WTC11 (cell line): ENCODE measurements around the gene CPSF3. TPM values are rescaled to one million over a fixed set of nuclear protein-coding genes. Genes with fewer than 3 reads are reported as not detected.

Experiments used
- ATAC-seq: fragments of 200-7000 bp; cut with Tn5 transposase; 2 replicates; pipeline ENCODE4 v1.10.0; 2021; ENCODE audit warnings: mild to moderate bottlenecking, moderate library complexity
- CTCF ChIA-PET: fragments of 300-600 bp; sonication (Branson Sonifier 250); formaldehyde crosslinking; loops from one replicate; lab custom pipeline; 2021; ENCODE audit warnings: antibody characterized with exemption; lab: Charles Lee
- POLR2A ChIA-PET: fragments of 350-600 bp; sonication (Branson Sonifier 250); formaldehyde crosslinking; loops from one replicate; lab custom pipeline; 2021; ENCODE audit warnings: antibody characterized with exemption; lab: Charles Lee
- DNase-seq: peaks from one replicate; pipeline ENCODE4 v3.0.0; 2021; ENCODE audit warnings: low spot score
- H3K27ac Mint-ChIP-seq: 2 replicates; pipeline ENCODE4 v1.8.0; 2021; ENCODE audit warnings: mixed read lengths
- H3K27me3 Mint-ChIP-seq: 2 replicates; pipeline ENCODE4 v1.8.0; 2021; ENCODE audit warnings: low read depth, mild to moderate bottlenecking, moderate library complexity, mixed read lengths
- H3K36me3 Mint-ChIP-seq: 2 replicates; pipeline ENCODE4 v1.8.0; 2021; ENCODE audit warnings: mixed read lengths
- H3K4me1 Mint-ChIP-seq: 2 replicates; pipeline ENCODE4 v1.8.0; 2022; ENCODE audit warnings: mixed read lengths
- H3K4me3 Mint-ChIP-seq: 2 replicates; pipeline ENCODE4 v1.8.0; 2021; ENCODE audit warnings: mild to moderate bottlenecking, moderate library complexity, mixed read lengths
- H3K9me3 Mint-ChIP-seq: 2 replicates; pipeline ENCODE4 v1.8.0; 2021; ENCODE audit warnings: mixed read lengths
- ELF4 ChIP-seq: sonication (generic); formaldehyde crosslinking; IDR thresholded peaks from 2 replicates; pipeline ENCODE4 v1.8.1; 2022; ENCODE audit warnings: low read depth, mild to moderate bottlenecking, moderate library complexity, missing genetic modification reagents
- ESRRA ChIP-seq: sonication (generic); formaldehyde crosslinking; IDR thresholded peaks from 2 replicates; pipeline ENCODE4 v1.8.1; 2022; ENCODE audit warnings: mild to moderate bottlenecking, missing genetic modification reagents, borderline replicate concordance
- FOXJ3 ChIP-seq: sonication (generic); formaldehyde crosslinking; IDR thresholded peaks from 2 replicates; pipeline ENCODE4 v1.9.0; 2021; ENCODE audit warnings: missing genetic modification reagents, mild to moderate bottlenecking, borderline replicate concordance
- PRRX2 ChIP-seq: fragments of 250-450 bp; sonication (Bioruptor Pico); IDR thresholded peaks from 2 replicates; pipeline ENCODE4 v1.8.0; 2021; ENCODE audit warnings: mild to moderate bottlenecking
- SMAD3 ChIP-seq: sonication (generic); formaldehyde crosslinking; IDR thresholded peaks from 2 replicates; pipeline ENCODE4 v1.8.0; 2022; ENCODE audit warnings: missing genetic modification reagents, mild to moderate bottlenecking, borderline replicate concordance
- SMAD4 ChIP-seq: sonication (generic); formaldehyde crosslinking; IDR thresholded peaks from 2 replicates; pipeline ENCODE4 v1.8.0; 2022; ENCODE audit warnings: mild to moderate bottlenecking, missing genetic modification reagents
- TEAD4 ChIP-seq: sonication (generic); formaldehyde crosslinking; IDR thresholded peaks from 2 replicates; pipeline ENCODE4 v1.8.0; 2022; ENCODE audit warnings: mild to moderate bottlenecking, missing genetic modification reagents
- total RNA-seq: library from RNA; stranded (reverse); gene quantifications from 3 replicates; pipeline ENCODE4 v1.2.3, GENCODE V29; 2021
- TF ChIP-seq, protein P1 (sequence below): sonication (generic); formaldehyde crosslinking; IDR thresholded peaks from 2 replicates; pipeline ENCODE4 v1.8.0; 2022; ENCODE audit warnings: missing genetic modification reagents
- TF ChIP-seq, protein P2 (sequence below): sonication (generic); formaldehyde crosslinking; IDR thresholded peaks from 2 replicates; pipeline ENCODE4 v1.8.1; 2022; ENCODE audit warnings: missing genetic modification reagents, borderline replicate concordance
- TF ChIP-seq, protein P3 (sequence below): sonication (generic); formaldehyde crosslinking; IDR thresholded peaks from 2 replicates; pipeline ENCODE4 v1.8.1; 2023; ENCODE audit warnings: mild to moderate bottlenecking, moderate library complexity, missing genetic modification reagents
- TF ChIP-seq, protein P4 (sequence below): sonication (generic); formaldehyde crosslinking; IDR thresholded peaks from 2 replicates; pipeline ENCODE4 v1.8.1; 2023; ENCODE audit warnings: mild to moderate bottlenecking, missing genetic modification reagents, borderline replicate concordance
- TF ChIP-seq, protein P5 (sequence below): fragments of 250-450 bp; sonication (Bioruptor Pico); IDR thresholded peaks from 2 replicates; pipeline ENCODE4 v1.9.0; 2021; ENCODE audit warnings: mild to moderate bottlenecking, borderline replicate concordance
- TF ChIP-seq, protein P6 (sequence below): sonication (generic); formaldehyde crosslinking; IDR thresholded peaks from 2 replicates; pipeline ENCODE4 v1.8.1; 2022; ENCODE audit warnings: mild to moderate bottlenecking, moderate library complexity, missing genetic modification reagents

CPSF3 gene
- total RNA-seq, 1 experiment from 2014 or later = 88.4 TPM

DNA sequence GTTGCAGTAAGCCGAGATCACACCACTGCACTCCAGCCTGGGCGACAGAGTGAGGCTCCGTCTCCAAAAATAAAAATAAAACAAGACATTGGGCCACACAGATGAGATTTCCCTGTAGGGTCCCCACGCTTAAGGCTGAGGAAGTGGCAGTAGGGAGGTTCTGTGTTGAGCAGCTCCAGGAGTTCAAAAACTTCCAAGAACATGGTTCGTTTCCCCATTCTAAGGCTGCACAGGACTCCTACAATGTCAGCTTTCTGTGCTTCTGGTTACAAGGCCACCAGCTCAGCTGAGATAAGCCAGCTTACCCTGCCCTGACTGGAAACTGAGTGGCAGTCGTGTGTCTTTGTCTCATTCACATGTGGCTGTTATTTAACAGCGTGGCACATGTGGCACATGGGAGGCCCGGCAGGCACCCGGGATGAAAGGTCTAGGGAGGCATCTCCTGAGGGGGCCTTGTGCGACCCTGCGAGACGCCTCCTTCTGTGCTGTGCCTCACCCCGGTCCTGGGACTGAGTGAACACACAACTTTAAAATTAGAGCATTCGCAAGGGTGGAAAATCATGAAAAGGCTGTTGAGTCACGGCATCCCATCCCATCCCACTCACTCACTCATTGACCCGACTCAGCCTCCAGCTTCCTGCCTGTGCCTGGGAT lies 7.8 kb upstream of the CPSF3 start (continued):
- TF ChIP-seq, protein P1, sequence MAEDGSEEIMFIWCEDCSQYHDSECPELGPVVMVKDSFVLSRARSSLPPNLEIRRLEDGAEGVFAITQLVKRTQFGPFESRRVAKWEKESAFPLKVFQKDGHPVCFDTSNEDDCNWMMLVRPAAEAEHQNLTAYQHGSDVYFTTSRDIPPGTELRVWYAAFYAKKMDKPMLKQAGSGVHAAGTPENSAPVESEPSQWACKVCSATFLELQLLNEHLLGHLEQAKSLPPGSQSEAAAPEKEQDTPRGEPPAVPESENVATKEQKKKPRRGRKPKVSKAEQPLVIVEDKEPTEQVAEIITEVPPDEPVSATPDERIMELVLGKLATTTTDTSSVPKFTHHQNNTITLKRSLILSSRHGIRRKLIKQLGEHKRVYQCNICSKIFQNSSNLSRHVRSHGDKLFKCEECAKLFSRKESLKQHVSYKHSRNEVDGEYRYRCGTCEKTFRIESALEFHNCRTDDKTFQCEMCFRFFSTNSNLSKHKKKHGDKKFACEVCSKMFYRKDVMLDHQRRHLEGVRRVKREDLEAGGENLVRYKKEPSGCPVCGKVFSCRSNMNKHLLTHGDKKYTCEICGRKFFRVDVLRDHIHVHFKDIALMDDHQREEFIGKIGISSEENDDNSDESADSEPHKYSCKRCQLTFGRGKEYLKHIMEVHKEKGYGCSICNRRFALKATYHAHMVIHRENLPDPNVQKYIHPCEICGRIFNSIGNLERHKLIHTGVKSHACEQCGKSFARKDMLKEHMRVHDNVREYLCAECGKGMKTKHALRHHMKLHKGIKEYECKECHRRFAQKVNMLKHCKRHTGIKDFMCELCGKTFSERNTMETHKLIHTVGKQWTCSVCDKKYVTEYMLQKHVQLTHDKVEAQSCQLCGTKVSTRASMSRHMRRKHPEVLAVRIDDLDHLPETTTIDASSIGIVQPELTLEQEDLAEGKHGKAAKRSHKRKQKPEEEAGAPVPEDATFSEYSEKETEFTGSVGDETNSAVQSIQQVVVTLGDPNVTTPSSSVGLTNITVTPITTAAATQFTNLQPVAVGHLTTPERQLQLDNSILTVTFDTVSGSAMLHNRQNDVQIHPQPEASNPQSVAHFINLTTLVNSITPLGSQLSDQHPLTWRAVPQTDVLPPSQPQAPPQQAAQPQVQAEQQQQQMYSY (CRISPR knock-in tag) = no peak
- TF ChIP-seq, protein P2, sequence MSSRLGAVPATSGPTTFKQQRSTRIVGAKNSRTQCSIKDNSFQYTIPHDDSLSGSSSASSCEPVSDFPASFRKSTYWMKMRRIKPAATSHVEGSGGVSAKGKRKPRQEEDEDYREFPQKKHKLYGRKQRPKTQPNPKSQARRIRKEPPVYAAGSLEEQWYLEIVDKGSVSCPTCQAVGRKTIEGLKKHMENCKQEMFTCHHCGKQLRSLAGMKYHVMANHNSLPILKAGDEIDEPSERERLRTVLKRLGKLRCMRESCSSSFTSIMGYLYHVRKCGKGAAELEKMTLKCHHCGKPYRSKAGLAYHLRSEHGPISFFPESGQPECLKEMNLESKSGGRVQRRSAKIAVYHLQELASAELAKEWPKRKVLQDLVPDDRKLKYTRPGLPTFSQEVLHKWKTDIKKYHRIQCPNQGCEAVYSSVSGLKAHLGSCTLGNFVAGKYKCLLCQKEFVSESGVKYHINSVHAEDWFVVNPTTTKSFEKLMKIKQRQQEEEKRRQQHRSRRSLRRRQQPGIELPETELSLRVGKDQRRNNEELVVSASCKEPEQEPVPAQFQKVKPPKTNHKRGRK = no peak
- no peak for TF ChIP-seq TEAD4 (CRISPR knock-in tag)
- TF ChIP-seq, protein P3, sequence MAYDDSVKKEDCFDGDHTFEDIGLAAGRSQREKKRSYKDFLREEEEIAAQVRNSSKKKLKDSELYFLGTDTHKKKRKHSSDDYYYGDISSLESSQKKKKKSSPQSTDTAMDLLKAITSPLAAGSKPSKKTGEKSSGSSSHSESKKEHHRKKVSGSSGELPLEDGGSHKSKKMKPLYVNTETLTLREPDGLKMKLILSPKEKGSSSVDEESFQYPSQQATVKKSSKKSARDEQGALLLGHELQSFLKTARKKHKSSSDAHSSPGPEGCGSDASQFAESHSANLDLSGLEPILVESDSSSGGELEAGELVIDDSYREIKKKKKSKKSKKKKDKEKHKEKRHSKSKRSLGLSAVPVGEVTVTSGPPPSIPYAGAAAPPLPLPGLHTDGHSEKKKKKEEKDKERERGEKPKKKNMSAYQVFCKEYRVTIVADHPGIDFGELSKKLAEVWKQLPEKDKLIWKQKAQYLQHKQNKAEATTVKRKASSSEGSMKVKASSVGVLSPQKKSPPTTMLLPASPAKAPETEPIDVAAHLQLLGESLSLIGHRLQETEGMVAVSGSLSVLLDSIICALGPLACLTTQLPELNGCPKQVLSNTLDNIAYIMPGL = no peak

DNA sequence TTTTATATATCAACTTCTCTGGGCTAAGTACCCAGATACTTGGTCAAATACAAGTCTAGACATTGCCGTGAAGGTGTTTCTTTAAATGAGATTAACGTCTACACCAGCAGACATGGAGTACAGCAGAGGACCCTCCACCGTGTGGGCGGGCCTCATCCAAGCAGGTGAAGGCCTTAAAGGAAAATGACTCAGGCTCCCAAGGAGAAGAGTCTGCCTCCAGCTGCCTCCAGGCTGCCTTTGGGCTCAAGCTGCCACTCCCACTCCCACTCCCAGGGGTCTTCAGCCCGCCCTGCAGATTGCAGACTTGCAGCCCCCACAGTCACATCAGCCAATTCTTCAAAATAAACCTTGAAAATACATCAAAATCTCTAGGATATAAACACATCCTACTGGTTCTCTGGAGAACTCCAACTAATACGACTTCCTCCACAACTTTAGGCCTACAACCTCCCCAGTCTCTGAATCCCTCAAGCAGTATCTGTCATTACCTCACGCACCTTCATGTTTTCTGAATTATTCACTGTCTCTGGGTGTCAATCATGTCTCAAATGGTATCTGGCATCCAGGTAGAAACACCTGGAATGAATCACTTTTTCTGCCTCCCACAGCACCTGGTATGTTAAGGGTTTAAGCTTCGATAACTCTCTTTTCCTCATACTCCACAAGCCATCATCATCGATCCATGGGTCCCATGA lies 7.0 kb upstream of the CPSF3 start:
- Mint-ChIP-seq H3K4me3 (no peak overlapping the region), H3K9me3 (no peaks in the 10 kb centered on the region), H3K4me1 (no peaks in the 10 kb centered on the region), H3K36me3 (peaks cover 5% of the 10 kb centered on the region), H3K27me3 (no peaks in the 10 kb centered on the region), H3K27ac (peak overlapping the region; percentile 69)
- ChIA-PET POLR2A (no interaction called here), CTCF (interaction anchor here (1.9 kb wide), 1 partner anchor 273 kb away, joined by 4 read pairs; no protein-coding TSS in a partner anchor)
- ATAC-seq (no peak), DNase-seq (no peak)
- TF ChIP-seq SMAD3 (CRISPR knock-in tag) = no peak
- TF ChIP-seq, protein P2 = no peak
- no peak for TF ChIP-seq FOXJ3 (CRISPR knock-in tag)
- TF ChIP-seq, protein P4, sequence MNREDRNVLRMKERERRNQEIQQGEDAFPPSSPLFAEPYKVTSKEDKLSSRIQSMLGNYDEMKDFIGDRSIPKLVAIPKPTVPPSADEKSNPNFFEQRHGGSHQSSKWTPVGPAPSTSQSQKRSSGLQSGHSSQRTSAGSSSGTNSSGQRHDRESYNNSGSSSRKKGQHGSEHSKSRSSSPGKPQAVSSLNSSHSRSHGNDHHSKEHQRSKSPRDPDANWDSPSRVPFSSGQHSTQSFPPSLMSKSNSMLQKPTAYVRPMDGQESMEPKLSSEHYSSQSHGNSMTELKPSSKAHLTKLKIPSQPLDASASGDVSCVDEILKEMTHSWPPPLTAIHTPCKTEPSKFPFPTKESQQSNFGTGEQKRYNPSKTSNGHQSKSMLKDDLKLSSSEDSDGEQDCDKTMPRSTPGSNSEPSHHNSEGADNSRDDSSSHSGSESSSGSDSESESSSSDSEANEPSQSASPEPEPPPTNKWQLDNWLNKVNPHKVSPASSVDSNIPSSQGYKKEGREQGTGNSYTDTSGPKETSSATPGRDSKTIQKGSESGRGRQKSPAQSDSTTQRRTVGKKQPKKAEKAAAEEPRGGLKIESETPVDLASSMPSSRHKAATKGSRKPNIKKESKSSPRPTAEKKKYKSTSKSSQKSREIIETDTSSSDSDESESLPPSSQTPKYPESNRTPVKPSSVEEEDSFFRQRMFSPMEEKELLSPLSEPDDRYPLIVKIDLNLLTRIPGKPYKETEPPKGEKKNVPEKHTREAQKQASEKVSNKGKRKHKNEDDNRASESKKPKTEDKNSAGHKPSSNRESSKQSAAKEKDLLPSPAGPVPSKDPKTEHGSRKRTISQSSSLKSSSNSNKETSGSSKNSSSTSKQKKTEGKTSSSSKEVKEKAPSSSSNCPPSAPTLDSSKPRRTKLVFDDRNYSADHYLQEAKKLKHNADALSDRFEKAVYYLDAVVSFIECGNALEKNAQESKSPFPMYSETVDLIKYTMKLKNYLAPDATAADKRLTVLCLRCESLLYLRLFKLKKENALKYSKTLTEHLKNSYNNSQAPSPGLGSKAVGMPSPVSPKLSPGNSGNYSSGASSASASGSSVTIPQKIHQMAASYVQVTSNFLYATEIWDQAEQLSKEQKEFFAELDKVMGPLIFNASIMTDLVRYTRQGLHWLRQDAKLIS (CRISPR knock-in tag) = no peak
- TF ChIP-seq, protein P5, sequence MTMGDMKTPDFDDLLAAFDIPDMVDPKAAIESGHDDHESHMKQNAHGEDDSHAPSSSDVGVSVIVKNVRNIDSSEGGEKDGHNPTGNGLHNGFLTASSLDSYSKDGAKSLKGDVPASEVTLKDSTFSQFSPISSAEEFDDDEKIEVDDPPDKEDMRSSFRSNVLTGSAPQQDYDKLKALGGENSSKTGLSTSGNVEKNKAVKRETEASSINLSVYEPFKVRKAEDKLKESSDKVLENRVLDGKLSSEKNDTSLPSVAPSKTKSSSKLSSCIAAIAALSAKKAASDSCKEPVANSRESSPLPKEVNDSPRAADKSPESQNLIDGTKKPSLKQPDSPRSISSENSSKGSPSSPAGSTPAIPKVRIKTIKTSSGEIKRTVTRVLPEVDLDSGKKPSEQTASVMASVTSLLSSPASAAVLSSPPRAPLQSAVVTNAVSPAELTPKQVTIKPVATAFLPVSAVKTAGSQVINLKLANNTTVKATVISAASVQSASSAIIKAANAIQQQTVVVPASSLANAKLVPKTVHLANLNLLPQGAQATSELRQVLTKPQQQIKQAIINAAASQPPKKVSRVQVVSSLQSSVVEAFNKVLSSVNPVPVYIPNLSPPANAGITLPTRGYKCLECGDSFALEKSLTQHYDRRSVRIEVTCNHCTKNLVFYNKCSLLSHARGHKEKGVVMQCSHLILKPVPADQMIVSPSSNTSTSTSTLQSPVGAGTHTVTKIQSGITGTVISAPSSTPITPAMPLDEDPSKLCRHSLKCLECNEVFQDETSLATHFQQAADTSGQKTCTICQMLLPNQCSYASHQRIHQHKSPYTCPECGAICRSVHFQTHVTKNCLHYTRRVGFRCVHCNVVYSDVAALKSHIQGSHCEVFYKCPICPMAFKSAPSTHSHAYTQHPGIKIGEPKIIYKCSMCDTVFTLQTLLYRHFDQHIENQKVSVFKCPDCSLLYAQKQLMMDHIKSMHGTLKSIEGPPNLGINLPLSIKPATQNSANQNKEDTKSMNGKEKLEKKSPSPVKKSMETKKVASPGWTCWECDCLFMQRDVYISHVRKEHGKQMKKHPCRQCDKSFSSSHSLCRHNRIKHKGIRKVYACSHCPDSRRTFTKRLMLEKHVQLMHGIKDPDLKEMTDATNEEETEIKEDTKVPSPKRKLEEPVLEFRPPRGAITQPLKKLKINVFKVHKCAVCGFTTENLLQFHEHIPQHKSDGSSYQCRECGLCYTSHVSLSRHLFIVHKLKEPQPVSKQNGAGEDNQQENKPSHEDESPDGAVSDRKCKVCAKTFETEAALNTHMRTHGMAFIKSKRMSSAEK = no peak
- TF ChIP-seq, protein P6, sequence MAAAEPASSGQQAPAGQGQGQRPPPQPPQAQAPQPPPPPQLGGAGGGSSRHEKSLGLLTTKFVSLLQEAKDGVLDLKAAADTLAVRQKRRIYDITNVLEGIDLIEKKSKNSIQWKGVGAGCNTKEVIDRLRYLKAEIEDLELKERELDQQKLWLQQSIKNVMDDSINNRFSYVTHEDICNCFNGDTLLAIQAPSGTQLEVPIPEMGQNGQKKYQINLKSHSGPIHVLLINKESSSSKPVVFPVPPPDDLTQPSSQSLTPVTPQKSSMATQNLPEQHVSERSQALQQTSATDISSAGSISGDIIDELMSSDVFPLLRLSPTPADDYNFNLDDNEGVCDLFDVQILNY (CRISPR knock-in tag) = no peak
- TF ChIP-seq PRRX2 (CRISPR knock-in tag) = no peak
- TF ChIP-seq SMAD4 (CRISPR knock-in tag) = no peak
- TF ChIP-seq ESRRA (CRISPR knock-in tag) = no peak
- no peak for TF ChIP-seq ELF4 (CRISPR knock-in tag)
